AG09309 (cell line): ENCODE measurements around the gene ADAM21.
"Not testable (repeated sequence)": the region's sequence is repeated elsewhere in the genome, so short reads cannot be mapped to it uniquely, and the experiment has no call there.

Experiments used
- DNase-seq: peaks from one replicate; pipeline ENCODE4 v3.0.0-alpha.2; 2010; ENCODE audit warnings: low read depth
- H3K4me3 ChIP-seq: 2 replicates; pipeline ENCODE4 v1.5.1; 2011; ENCODE audit warnings: mild to moderate bottlenecking, low read depth, low read length, moderate library complexity; ENCODE audit not compliant: control insufficient read depth
- CTCF ChIP-seq: IDR thresholded peaks from 2 replicates; pipeline ENCODE4 v1.5.1; 2011; ENCODE audit warnings: mild to moderate bottlenecking, low read depth, low read length, inconsistent platforms; ENCODE audit not compliant: insufficient read depth, control insufficient read depth; ENCODE audit errors: missing control alignments

The ADAM21 gene

GRCh38 chr14:70454731-70455130, 2.8 kb downstream of the ADAM21 start:
- no peak overlapping the region for H3K4me3 ChIP-seq

GRCh38 chr14:70468731-70469130, 16.8 kb downstream of the ADAM21 start:
- DNase-seq = no peak
- no peak overlapping the region for H3K4me3 ChIP-seq

More at GRCh38 chr14:70454731-70455130, 2.8 kb downstream of the ADAM21 start:
- no peak for DNase-seq
- TF ChIP-seq CTCF = no peak

DNA sequence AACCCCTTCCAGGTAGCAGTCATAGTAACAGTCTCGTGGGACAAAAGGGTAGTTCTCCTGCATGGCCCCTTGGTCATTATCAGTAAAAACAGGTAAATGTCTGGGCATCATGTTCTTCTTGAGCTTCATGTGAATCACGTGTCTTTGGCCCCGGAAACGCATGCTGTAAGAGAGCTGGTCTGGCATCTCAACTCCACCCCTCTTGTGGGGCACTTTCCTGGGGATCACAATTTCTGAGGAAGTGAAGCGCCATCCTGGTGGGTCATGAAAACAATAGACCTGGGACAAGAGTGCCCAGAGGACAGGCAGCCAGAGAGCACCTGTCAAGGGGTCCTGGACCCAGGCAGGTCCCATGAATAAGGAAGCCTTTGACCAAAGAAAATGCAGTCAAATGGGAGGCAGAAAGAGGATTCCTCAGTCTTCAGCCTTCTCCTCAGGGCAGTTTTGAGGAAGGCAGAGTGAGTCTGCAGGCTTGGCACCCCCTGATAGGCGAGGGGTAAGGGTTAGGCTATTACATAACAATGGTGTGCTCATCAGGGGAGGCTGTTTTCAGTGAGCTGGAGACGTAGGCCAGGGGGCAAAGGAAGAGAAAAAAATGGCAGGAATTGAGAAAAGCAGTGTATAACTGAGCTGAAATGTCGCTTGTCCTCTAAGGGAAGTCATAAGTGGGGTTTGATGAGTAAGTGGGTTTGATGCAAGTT, 19.0 kb downstream of the ADAM21 start:
- not testable (repeated sequence) for H3K4me3 ChIP-seq, DNase-seq

More at GRCh38 chr14:70468731-70469130, 16.8 kb downstream of the ADAM21 start:
- TF ChIP-seq CTCF = no peak

DNA sequence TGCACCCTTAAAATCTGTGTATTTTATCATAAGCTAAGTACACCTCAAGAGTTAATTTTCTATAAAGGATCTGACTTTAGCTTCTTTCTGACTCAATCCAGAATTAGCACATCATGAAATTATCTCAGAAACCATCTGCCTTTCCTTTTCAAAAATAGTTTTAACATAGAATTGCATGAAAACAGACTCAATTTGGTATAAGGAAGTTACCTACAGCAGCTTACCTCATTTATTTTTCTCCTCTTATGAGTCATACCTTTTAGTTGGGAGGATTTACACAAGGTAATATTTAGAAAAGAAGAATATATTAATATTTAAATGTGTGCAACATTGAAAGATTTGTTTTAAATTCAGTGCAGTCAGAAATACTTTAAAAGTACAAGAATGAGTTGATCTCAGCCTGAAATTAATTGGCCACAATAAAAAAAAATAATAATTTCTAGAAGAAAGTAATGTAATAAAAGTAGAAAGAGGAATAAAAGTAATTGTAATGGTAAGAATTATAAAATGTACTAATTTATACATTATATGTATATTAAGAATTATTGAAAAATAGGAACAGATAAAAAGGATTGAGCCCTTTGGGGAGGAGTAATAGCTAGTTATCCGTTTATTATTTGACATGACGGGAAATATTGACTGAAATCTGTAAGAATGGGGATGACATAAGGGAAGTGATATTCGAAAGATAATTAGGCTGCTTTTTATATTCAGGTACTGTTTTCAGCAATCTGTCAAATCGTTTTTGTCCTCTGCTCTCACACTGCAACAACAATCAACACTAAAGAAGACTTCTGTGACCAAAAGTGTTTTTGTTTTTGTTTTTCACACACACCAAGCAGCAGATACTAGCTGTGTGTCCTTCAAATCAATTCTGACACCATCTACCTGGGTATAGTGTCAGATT, 20.5 kb downstream of the ADAM21 start:
- H3K4me3 ChIP-seq = no peak overlapping the region
- no peak for TF ChIP-seq CTCF
- no peak for DNase-seq

GRCh38 chr14:70473825-70474224, 21.9 kb downstream of the ADAM21 start:
- no peak for TF ChIP-seq CTCF
- DNase-seq = no peak
- H3K4me3 ChIP-seq = no peak overlapping the region

DNA sequence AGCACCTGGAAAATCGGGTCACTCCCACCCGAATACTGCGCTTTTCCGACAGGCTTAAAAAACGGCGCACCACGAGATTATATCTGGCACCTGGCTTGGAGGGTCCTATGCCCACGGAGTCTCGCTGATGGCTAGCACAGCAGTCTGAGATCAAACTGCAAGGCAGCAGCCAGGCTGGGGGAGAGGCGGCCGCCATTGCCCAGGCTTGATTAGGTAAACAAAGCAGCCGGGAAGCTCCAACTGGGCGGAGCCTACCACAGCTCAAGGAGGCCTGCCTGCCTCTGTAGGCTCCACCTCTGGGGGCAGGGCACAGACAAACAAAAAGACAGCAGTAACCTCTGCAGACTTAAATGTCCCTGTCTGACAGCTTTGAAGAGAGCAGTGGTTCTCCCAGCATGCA, 23.5 kb downstream of the ADAM21 start:
- H3K4me3 ChIP-seq, DNase-seq: not testable (repeated sequence)

- not testable (repeated sequence) for DNase-seq, H3K4me3 ChIP-seq
Measured at GRCh38 chr14:70477356-70478105, 25.6 kb downstream of the ADAM21 start.
